Natural killer cell (primary cell): ENCODE measurements around the gene DNAH12. TPM values are rescaled to one million over a fixed set of nuclear protein-coding genes. Genes with fewer than 3 reads are reported as not detected.
"Not testable (repeated sequence)": the region's sequence is repeated elsewhere in the genome, so short reads cannot be mapped to it uniquely, and the experiment has no call there.

Experiments
- ATAC-seq, 3 donors: fragments of 150-1000 bp in 2 of 3; fragments of 200-7000 bp in 1 of 3; cut with Tn5 transposase; 1 replicate in 1 of 3; 2 replicates in 2 of 3; pipeline ENCODE4 v1.10.0; 2021; ENCODE audit warnings: mild to moderate bottlenecking in 2 of 3, moderate library complexity in 2 of 3
- DNase-seq, 2 donors: peaks; one replicate each; pipeline versions ENCODE4 v3.0.0 to v3.0.0-alpha.2; 2013 to 2021; ENCODE audit warnings: mixed read lengths in 1 of 2
- H3K27ac ChIP-seq: one replicate; pipeline ENCODE4 v1.5.1; 2013; ENCODE audit warnings: mild to moderate bottlenecking, low read length
- H3K27me3 ChIP-seq: one replicate; pipeline ENCODE4 v1.6.1; 2013; ENCODE audit warnings: low read length; ENCODE audit not compliant: control insufficient read depth, insufficient read depth
- H3K36me3 ChIP-seq: one replicate; pipeline ENCODE4 v1.6.1; 2013; ENCODE audit warnings: low read length; ENCODE audit not compliant: control insufficient read depth, insufficient read depth
- H3K4me1 ChIP-seq: one replicate; pipeline ENCODE4 v1.6.1; 2013; ENCODE audit warnings: low read length; ENCODE audit not compliant: control insufficient read depth, insufficient read depth
- H3K4me3 ChIP-seq: one replicate; pipeline ENCODE4 v1.5.1; 2013; ENCODE audit warnings: low read length
- H3K9me3 ChIP-seq: one replicate; pipeline ENCODE4 v1.6.1; 2013; ENCODE audit warnings: low read length; ENCODE audit not compliant: control insufficient read depth, insufficient read depth
- H3K27ac Mint-ChIP-seq, 2 donors: one replicate each; pipeline ENCODE4 v1.8.0; 2022; ENCODE audit warnings: mild to moderate bottlenecking in 2 of 2, mixed read lengths in 2 of 2, moderate library complexity in 1 of 2
- H3K27me3 Mint-ChIP-seq, 2 donors: one replicate each; pipeline ENCODE4 v1.8.0; 2022; ENCODE audit warnings: low read depth in 2 of 2, mixed read lengths in 2 of 2
- H3K36me3 Mint-ChIP-seq: one replicate; pipeline ENCODE4 v1.8.0; 2022; ENCODE audit warnings: mixed read lengths
- H3K4me1 Mint-ChIP-seq, 2 donors: one replicate each; pipeline ENCODE4 v1.8.0; 2022; ENCODE audit warnings: mixed read lengths in 2 of 2
- H3K4me3 Mint-ChIP-seq: one replicate; pipeline ENCODE4 v1.8.0; 2022; ENCODE audit warnings: mild to moderate bottlenecking, moderate library complexity, mixed read lengths
- H3K9me3 Mint-ChIP-seq, 2 donors: one replicate each; pipeline ENCODE4 v1.8.0; 2022; ENCODE audit warnings: mixed read lengths in 2 of 2
- CTCF ChIP-seq: fragments of 200-600 bp; IDR thresholded peaks from one replicate; pipeline ENCODE4 v1.8.0; 2022; ENCODE audit warnings: antibody characterized with exemption
- WGBS: methylation state at CpG from one replicate; pipeline ENCODE4 v1.1.7; 2013; ENCODE audit warnings: missing lambda C conversion rate; ENCODE audit not compliant: insufficient coverage; 5-methylcytosine and 5-hydroxymethylcytosine counted together
- intact Hi-C: fragments of 100-400 bp; cut with micrococcal nuclease; formaldehyde crosslinking; loops from one replicate; pipeline ENCODE4 v1.14.2; 2022
- total RNA-seq, 4 donors: library from RNA; stranded (reverse); fragments of 120-200 nt in 1 of 4; gene quantifications; one replicate each; pipeline versions ENCODE4 v1.2.3 to v1.2.4, GENCODE V29; 2013 to 2022

Gene DNAH12
- total RNA-seq, 3 donors from 2014 or later (not counting 1 experiment from before 2014, with no cell fraction given): 0.11 to 0.30 (median 0.21) TPM

- DNase-seq (no peak), ATAC-seq (no peak)
- WGBS: 90% methylated on average over 5 of the region's 5 CpGs
- Mint-ChIP-seq H3K27me3 (peaks cover 10 to 28% of the 10 kb centered on the region in 2 donors), H3K27ac (no peak overlapping the region), H3K4me3 (no peak overlapping the region), H3K4me1 (no peaks in the 10 kb centered on the region), H3K36me3 (no peaks in the 10 kb centered on the region), H3K9me3 (no peaks in the 10 kb centered on the region)
- H3K4me3 ChIP-seq: no peak overlapping the region
- no peaks in the 10 kb centered on the region for H3K4me1 ChIP-seq
- H3K27ac ChIP-seq: no peak overlapping the region
- no peaks in the 10 kb centered on the region for H3K36me3 ChIP-seq
- intact Hi-C loops: no loop called here
- TF ChIP-seq CTCF: no peak
- no peaks in the 10 kb centered on the region for H3K9me3 ChIP-seq
- no peaks in the 10 kb centered on the region for H3K27me3 ChIP-seq
Observed at GRCh38 chr3:57335283-57335938, 208.7 kb downstream of the DNAH12 start.

- no peak for TF ChIP-seq CTCF
- intact Hi-C loops: no loop called here
- Mint-ChIP-seq H3K27me3 (peaks cover 3 to 28% of the 10 kb centered on the region in 2 donors), H3K36me3 (no peaks in the 10 kb centered on the region), H3K27ac (no peak overlapping the region), H3K9me3 (no peaks in the 10 kb centered on the region), H3K4me1 (no peaks in the 10 kb centered on the region), H3K4me3 (no peak overlapping the region)
- ATAC-seq: no peak
- Histone ChIP-seq H3K4me3 (no peak overlapping the region), H3K27me3 (no peaks in the 10 kb centered on the region), H3K27ac (no peak overlapping the region), H3K9me3 (no peaks in the 10 kb centered on the region), H3K4me1 (no peaks in the 10 kb centered on the region), H3K36me3 (no peaks in the 10 kb centered on the region)
- no peak for DNase-seq
- 94% methylated on average over 2 of the region's 3 CpGs for WGBS
Observed at GRCh38 chr3:57331078-57331610, 213.0 kb downstream of the DNAH12 start.

- WGBS: 100% methylated on average over 1 of the region's 1 CpG
- H3K36me3 ChIP-seq: not testable (repeated sequence)
Observed at GRCh38 chr3:57326498-57326897, 217.6 kb downstream of the DNAH12 start.

GRCh38 chr3:57314204-57314603 lies 229.9 kb downstream of the DNAH12 start:
- H3K36me3 Mint-ChIP-seq: no peaks in the 10 kb centered on the region
- no peak overlapping the region for H3K4me3 ChIP-seq
- no peaks in the 10 kb centered on the region for H3K36me3 ChIP-seq
- no peak overlapping the region for H3K27ac ChIP-seq
- no peaks in the 10 kb centered on the region for H3K9me3 Mint-ChIP-seq
- no peaks in the 10 kb centered on the region for H3K27me3 ChIP-seq
- H3K27me3 Mint-ChIP-seq: peaks cover 25 to 35% of the 10 kb centered on the region in 2 donors
- intact Hi-C loops: no loop called here
- DNase-seq (no peak), ATAC-seq (no peak)
- H3K4me3 Mint-ChIP-seq: no peak overlapping the region
- no peaks in the 10 kb centered on the region for H3K4me1 ChIP-seq
- H3K9me3 ChIP-seq: no peaks in the 10 kb centered on the region
- H3K27ac Mint-ChIP-seq: no peak overlapping the region
- H3K4me1 Mint-ChIP-seq: no peaks in the 10 kb centered on the region
- TF ChIP-seq CTCF: no peak
- WGBS: 97% methylated on average over 3 of the region's 3 CpGs

More at GRCh38 chr3:57326498-57326897, 217.6 kb downstream of the DNAH12 start:
- H3K4me1 ChIP-seq, DNase-seq, H3K9me3 ChIP-seq, H3K36me3 Mint-ChIP-seq, intact Hi-C loops, ATAC-seq, H3K9me3 Mint-ChIP-seq, H3K4me1 Mint-ChIP-seq, H3K27ac ChIP-seq, H3K27me3 ChIP-seq, H3K27ac Mint-ChIP-seq, H3K4me3 ChIP-seq, H3K4me3 Mint-ChIP-seq: not testable (repeated sequence)
- H3K27me3 Mint-ChIP-seq: peaks cover 5 to 18% of the 10 kb centered on the region in 2 donors
